Activated CD8-positive, alpha-beta T cell treated with anti-CD3 and anti-CD28 coated beads for 36 hours (primary cell): Measurements from ENCODE around the gene LDAF1. TPM values are rescaled to one million over a fixed set of nuclear protein-coding genes. Genes with fewer than 3 reads are reported as not detected.
A peak's percentile ranks its signal among the peaks of the same experiment; 100 is the strongest.

Experiments
- ATAC-seq: fragments of 200-7000 bp; cut with Tn5 transposase; one replicate; pipeline ENCODE4 v1.10.0; 2021; ENCODE audit warnings: mild to moderate bottlenecking, moderate library complexity
- CTCF ChIA-PET: fragments of 350-600 bp; sonication (Branson Sonifier 250); formaldehyde crosslinking; loops from one replicate; lab custom pipeline; 2021; ENCODE audit warnings: antibody characterized with exemption; lab: Charles Lee
- POLR2A ChIA-PET: fragments of 350-600 bp; sonication (Branson Sonifier 250); formaldehyde crosslinking; loops from one replicate; lab custom pipeline; 2021; ENCODE audit warnings: antibody characterized with exemption; lab: Charles Lee
- DNase-seq: peaks from one replicate; pipeline ENCODE4 v3.0.0-alpha.2; 2020
- H3K27ac Mint-ChIP-seq: one replicate; pipeline ENCODE4 v1.8.0; 2021; ENCODE audit warnings: mild to moderate bottlenecking, mixed read lengths
- H3K27me3 Mint-ChIP-seq: one replicate; pipeline ENCODE4 v1.8.0; 2021; ENCODE audit warnings: mixed read lengths
- H3K36me3 Mint-ChIP-seq: one replicate; pipeline ENCODE4 v1.8.0; 2021; ENCODE audit warnings: low read depth, mixed read lengths
- H3K4me1 Mint-ChIP-seq: one replicate; pipeline ENCODE4 v1.8.0; 2021; ENCODE audit warnings: low read depth, mixed read lengths
- H3K4me3 Mint-ChIP-seq: one replicate; pipeline ENCODE4 v1.8.0; 2021; ENCODE audit warnings: mild to moderate bottlenecking, moderate library complexity, mixed read lengths
- H3K9me3 Mint-ChIP-seq: one replicate; pipeline ENCODE4 v1.8.0; 2021; ENCODE audit warnings: mixed read lengths
- CTCF ChIP-seq: fragments of 200-600 bp; IDR thresholded peaks from one replicate; pipeline ENCODE4 v1.8.0; 2022; ENCODE audit warnings: antibody characterized with exemption, mild to moderate bottlenecking
- intact Hi-C: fragments of 100-400 bp; cut with micrococcal nuclease; formaldehyde crosslinking; loops from one replicate; pipeline ENCODE4 v1.10.0; 2022
- total RNA-seq, 2 experiments: library from RNA; stranded (reverse); gene quantifications; one replicate each; pipeline ENCODE4 v1.2.3, GENCODE V29; 2021

Gene LDAF1
- total RNA-seq, 2 experiments from 2014 or later = 10.3 to 12.6 TPM

GRCh38 chr16:21219551-21219950 lies 61.1 kb downstream of the LDAF1 start:
- Mint-ChIP-seq H3K9me3 (no peaks in the 10 kb centered on the region), H3K4me1 (peaks cover under 1% of the 10 kb centered on the region), H3K27ac (no peak overlapping the region), H3K27me3 (peaks cover 28% of the 10 kb centered on the region), H3K36me3 (no peaks in the 10 kb centered on the region), H3K4me3 (no peak overlapping the region)
- ATAC-seq = no peak
- ChIA-PET CTCF (no interaction called here), POLR2A (no interaction called here)
- no peak for TF ChIP-seq CTCF
- intact Hi-C loops = no loop called here
- DNase-seq = no peak

- CTCF ChIA-PET = interaction anchor here (0.9 kb wide), 1 partner anchor 34 kb away, joined by 3 read pairs; no protein-coding TSS in a partner anchor
- ATAC-seq (no peak), DNase-seq (no peak)
- TF ChIP-seq CTCF = no peak
- Mint-ChIP-seq H3K36me3 (no peaks in the 10 kb centered on the region), H3K27ac (no peak overlapping the region), H3K4me3 (no peak overlapping the region), H3K4me1 (peaks cover 7% of the 10 kb centered on the region), H3K27me3 (peaks cover 43% of the 10 kb centered on the region), H3K9me3 (no peaks in the 10 kb centered on the region)
- POLR2A ChIA-PET = no interaction called here
- intact Hi-C loops = no loop called here
Measured at GRCh38 chr16:21222495-21223337, 64.2 kb downstream of the LDAF1 start.

- ChIA-PET POLR2A (no interaction called here), CTCF (no interaction called here)
- Mint-ChIP-seq H3K4me3 (no peak overlapping the region), H3K27me3 (peaks cover 52% of the 10 kb centered on the region), H3K36me3 (no peaks in the 10 kb centered on the region), H3K27ac (no peak overlapping the region), H3K4me1 (peaks cover 7% of the 10 kb centered on the region), H3K9me3 (no peaks in the 10 kb centered on the region)
- DNase-seq = no peak
- intact Hi-C loops = no loop called here
- TF ChIP-seq CTCF = no peak
- ATAC-seq = no peak
Measured at GRCh38 chr16:21223787-21224186, 65.3 kb downstream of the LDAF1 start.

- H3K4me1 Mint-ChIP-seq = peaks cover 7% of the 10 kb centered on the region
- peaks cover 56% of the 10 kb centered on the region for H3K27me3 Mint-ChIP-seq
- intact Hi-C loops = no loop called here
- ATAC-seq (peak; percentile 80), DNase-seq (peak; percentile 51)
- ChIA-PET CTCF (no interaction called here), POLR2A (no interaction called here)
- no peak for TF ChIP-seq CTCF
- no peaks in the 10 kb centered on the region for H3K36me3 Mint-ChIP-seq
- H3K9me3 Mint-ChIP-seq = no peaks in the 10 kb centered on the region
- no peak overlapping the region for H3K27ac Mint-ChIP-seq
- H3K4me3 Mint-ChIP-seq = no peak overlapping the region
Measured at GRCh38 chr16:21224800-21225199, 66.3 kb downstream of the LDAF1 start.

- no peak for ATAC-seq
- H3K27me3 Mint-ChIP-seq = peaks cover 49% of the 10 kb centered on the region
- no peaks in the 10 kb centered on the region for H3K9me3 Mint-ChIP-seq
- CTCF ChIA-PET = no interaction called here
- no peak overlapping the region for H3K4me3 Mint-ChIP-seq
- H3K36me3 Mint-ChIP-seq = no peaks in the 10 kb centered on the region
- TF ChIP-seq CTCF = no peak
- POLR2A ChIA-PET = no interaction called here
- no peak overlapping the region for H3K27ac Mint-ChIP-seq
- no peak for DNase-seq
- peaks cover 7% of the 10 kb centered on the region for H3K4me1 Mint-ChIP-seq
- intact Hi-C loops = no loop called here
Measured at GRCh38 chr16:21226749-21227148, 68.3 kb downstream of the LDAF1 start.
